HG02885 (cell line): Measurements from ENCODE around the gene DNAH11.
"Not testable (repeated sequence)": the region's sequence is repeated elsewhere in the genome, so short reads cannot be mapped to it uniquely, and the experiment has no call there.

ENCODE experiments used
- ATAC-seq: cut with Tn5 transposase; IDR thresholded peaks from one replicate; pipeline ENCODE4 v1.9.1; 2021; ENCODE audit warnings: mild to moderate bottlenecking; ENCODE audit not compliant: unreplicated experiment, poor library complexity

DNAH11 gene

GRCh38 chr7:21912931-21913780 lies 370.3 kb downstream of the DNAH11 start:
- ATAC-seq: no peak

GRCh38 chr7:21914671-21915070 lies 371.8 kb downstream of the DNAH11 start:
- ATAC-seq: no peak

- ATAC-seq: no peak
These were observed 372.3 kb downstream of the DNAH11 start for GRCh38 chr7:21915140-21915539.

DNA sequence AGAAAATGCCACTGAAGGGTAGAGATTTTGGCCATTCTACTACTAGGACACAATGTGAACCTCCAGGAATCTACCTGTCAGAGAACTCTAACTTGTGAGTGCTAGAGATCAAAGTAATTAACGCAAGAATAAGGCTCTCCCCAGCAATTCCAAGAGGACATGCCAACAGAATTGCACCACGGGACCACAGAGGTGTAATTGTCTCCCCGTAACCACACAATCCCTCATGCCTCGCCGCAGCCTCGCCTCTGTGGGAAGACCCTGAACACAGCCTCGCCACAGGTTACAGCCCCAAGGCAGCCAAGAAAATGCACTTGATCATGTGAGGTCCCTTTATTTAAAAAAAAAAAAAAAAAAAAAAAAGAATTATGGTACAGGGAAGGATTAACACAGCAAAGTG lies 373.3 kb downstream of the DNAH11 start:
- no peak for ATAC-seq

DNA sequence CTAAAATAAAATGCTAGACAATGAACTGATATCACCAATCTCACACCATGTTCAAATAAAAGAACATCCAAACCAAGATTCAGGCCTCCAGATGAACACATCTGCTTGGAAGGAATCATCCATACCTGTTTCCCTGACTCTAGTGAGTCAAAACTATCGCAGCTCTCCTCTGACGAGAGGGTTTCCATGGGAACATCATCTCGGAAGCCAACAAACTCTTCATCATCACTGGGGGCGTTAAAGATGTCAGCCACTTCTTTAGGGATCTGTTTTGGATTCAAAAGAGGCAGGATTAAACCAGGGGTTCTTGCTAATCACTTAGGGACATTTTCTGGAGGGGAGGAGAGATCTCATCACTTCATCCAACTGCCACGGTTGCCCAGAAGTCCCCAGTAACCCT lies 373.8 kb downstream of the DNAH11 start:
- ATAC-seq: no peak

DNA sequence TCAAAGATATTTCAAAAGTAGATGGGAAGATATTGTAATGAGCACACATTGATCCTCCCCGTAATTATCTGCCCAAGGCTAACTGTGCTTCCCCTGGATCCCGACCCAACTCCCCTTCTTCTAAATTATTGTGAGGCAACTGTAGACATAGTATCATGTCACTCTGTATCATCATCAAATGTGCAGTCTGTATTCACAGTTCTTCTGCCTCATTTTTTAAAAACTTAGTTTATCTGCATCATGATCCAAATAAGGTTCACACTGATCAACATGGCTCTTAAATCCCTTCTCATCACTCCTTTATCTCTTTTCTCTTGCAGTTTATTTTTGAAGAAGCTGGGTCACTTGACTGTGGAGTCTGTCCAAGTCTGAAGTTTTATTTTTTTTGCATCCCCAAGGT lies 375.4 kb downstream of the DNAH11 start:
- no peak for ATAC-seq

GRCh38 chr7:21920936-21921335 lies 378.1 kb downstream of the DNAH11 start:
- no peak for ATAC-seq

DNA sequence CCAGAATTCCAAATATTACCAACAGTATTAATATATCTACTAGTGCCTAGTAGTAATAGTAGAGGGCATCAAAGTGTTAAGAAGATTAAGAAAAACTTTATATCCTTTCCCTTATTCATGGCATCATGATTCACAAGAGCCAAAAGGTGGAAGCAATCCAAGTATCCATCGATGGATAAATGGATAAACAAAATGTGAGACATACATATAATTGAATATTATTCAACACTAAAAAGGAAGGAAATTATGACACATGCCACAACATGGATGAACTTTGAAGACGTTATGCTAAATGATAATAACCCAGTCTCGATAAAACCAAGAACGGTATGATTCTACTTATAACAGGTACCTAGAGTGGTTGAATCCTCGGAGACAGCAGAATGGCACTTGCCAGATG lies 379.8 kb downstream of the DNAH11 start:
- ATAC-seq: no peak

DNA sequence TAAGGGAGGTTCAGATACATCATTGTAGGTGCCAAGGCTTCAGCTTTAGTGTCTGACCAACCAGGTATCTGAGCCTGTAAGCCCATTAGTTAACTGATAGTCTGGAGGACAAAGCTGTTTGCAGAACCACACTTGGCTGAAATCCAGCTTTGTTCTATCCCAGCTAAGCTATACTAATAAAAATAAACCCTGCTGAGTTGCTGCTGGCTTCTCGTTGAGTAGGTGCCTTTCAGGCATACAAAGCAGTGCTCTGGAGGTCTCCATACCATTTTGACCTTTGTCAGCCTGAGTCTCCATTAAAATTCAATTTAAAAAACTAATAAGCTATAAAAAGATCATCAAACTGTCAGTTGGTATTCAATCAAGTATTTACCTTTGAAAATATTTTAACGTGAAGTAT lies 380.8 kb downstream of the DNAH11 start:
- no peak for ATAC-seq

- no peak for ATAC-seq
These were observed 383.6 kb downstream of the DNAH11 start for GRCh38 chr7:21926448-21926847.

DNA sequence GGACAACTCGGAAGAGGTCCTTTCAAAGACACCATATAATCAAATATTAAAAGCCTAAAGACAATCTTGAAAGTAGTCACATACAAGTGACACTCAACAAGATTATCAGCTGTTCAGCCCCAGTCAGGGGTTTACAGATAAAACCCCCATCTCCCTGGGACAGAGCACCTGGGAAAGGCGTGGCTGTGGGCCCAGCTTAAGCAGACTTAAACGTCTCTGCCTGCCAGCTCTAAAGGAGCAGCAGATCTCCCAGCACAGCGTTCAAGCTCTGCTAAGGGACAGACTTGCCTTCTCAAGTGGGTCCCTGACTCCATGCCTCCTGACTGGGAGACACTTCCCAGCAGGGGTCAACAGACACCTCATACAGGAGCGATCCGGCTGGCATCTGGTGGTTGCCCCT lies 384.9 kb downstream of the DNAH11 start:
- no peak for ATAC-seq

DNA sequence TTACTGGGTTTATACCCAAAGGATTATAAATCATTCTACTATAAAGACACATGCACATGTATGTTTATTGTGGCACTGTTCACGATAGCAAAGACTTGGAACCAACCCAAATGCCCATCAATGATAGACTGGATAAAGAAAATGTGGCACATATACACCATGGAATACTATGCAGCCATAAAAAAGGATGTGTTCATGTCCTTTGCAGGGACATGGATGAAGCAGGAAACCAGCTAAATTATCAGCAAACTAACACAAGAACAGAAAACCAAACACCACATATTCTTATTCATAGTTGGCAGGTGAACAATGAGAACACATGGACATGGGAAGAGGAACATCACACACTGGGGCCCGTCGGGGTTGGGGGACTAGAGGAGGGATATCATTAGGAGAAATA lies 390.5 kb downstream of the DNAH11 start:
- not testable (repeated sequence) for ATAC-seq

DNA sequence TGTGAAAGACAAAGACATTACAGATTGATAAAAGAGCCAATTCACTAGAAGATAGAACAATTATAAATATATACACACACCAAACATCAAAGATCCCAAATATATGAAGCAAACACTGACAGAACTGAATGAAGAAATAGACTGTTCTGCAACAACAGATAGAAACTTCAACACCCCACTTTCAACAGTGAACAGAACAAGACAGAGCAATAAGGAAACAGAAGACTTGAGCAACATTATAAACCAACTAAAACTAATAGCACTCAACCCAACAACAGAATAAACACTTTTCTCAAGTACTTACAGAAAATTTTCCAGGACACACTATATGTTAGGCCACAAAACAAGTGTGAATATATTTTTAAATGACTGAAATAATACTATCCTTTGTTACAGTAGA lies 392.0 kb downstream of the DNAH11 start:
- no peak for ATAC-seq

GRCh38 chr7:21938463-21938862 lies 395.6 kb downstream of the DNAH11 start:
- no peak for ATAC-seq

- peak; percentile 81 for ATAC-seq
These were observed 396.5 kb downstream of the DNAH11 start for GRCh38 chr7:21939136-21939857.

GRCh38 chr7:21939858-21940372 lies 397.1 kb downstream of the DNAH11 start:
- no peak for ATAC-seq

DNA sequence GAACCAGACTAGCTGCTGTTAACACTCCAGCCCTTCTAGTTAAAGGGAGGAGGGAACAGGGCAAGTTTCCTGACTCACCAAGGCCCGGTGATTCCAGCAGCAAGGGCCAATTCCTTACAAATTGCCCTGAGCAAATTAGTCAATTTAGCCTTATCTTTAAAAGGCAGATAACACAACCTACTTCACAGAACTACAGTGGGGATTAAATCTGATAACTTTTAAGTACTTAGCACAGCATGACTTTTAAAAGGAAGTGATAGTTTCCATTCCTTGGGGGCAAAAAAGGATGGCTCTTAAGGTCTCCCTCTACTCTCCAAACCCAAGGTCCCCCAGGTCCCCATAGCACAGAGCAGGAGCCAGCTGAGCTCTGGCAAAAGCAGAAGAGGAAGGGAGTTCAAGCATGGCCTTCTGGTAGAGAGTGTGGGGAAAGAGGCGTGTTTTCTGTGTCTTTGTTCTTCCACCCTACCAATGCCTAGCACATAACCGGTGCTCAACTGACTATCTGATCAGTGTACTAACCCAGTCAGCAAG lies 398.8 kb downstream of the DNAH11 start:
- ATAC-seq: peak; percentile 18

- no peak for ATAC-seq
These were observed 400.1 kb downstream of the DNAH11 start for GRCh38 chr7:21942955-21943354.

DNA sequence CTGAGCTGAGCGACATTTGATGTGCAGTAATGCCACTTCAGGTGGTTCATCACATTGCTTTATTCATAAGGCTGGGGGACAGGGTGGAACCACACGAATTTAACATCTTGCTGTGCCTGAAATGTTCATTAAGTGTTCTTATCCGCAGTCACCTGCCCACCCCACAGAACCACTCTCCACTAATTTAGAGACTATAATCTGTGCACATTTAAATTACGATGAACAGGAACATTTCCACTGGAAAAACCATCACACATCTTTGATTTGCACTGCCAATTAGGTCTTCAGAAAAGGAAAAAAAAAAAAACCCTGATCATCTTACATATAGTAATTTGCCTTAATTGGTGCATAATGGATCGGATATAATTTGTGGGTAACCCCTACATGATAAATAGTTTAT lies 400.6 kb downstream of the DNAH11 start:
- no peak for ATAC-seq

GRCh38 chr7:21944616-21945453 lies 402.0 kb downstream of the DNAH11 start:
- ATAC-seq: peak; percentile 8
